Suppressor macrophage treated with lipopolysaccharide for 1 hour (primary cell): ENCODE results near the gene EXD3.
"Not testable (repeated sequence)": the region's sequence is repeated elsewhere in the genome, so short reads cannot be mapped to it uniquely, and the experiment has no call there.

Experiments used
- DNase-seq, 3 donors: peaks; one replicate each; pipeline ENCODE4 v3.0.0-alpha.2; 2020 to 2022

EXD3 gene

GRCh38 chr9:137354845-137355760 lies 67.9 kb downstream of the EXD3 start:
- peak in 2 of 3 donors; percentile 6 to 17 for DNase-seq

GRCh38 chr9:137354153-137354844 lies 68.7 kb downstream of the EXD3 start:
- DNase-seq = peak in 1 of 3 donors; percentile 11

GRCh38 chr9:137353223-137354152 lies 69.5 kb downstream of the EXD3 start:
- peak in 1 of 3 donors; percentile 17 for DNase-seq

- peak in 1 of 3 donors; percentile 15 for DNase-seq
These were observed 70.3 kb downstream of the EXD3 start for GRCh38 chr9:137352511-137353222.

GRCh38 chr9:137351781-137352501 lies 71.0 kb downstream of the EXD3 start:
- DNase-seq = no peak

- DNase-seq = no peak
These were observed 72.0 kb downstream of the EXD3 start for GRCh38 chr9:137350696-137351584.

GRCh38 chr9:137349471-137350033 lies 73.4 kb downstream of the EXD3 start:
- DNase-seq = no peak

GRCh38 chr9:137348769-137349470 lies 74.0 kb downstream of the EXD3 start:
- DNase-seq = no peak

- DNase-seq = no peak
These were observed 75.0 kb downstream of the EXD3 start for GRCh38 chr9:137347928-137348327.

GRCh38 chr9:137342482-137342881 lies 80.5 kb downstream of the EXD3 start:
- no peak for DNase-seq

- DNase-seq = no peak
These were observed 81.7 kb downstream of the EXD3 start for GRCh38 chr9:137341227-137341626.

GRCh38 chr9:137339908-137340462 lies 83.0 kb downstream of the EXD3 start:
- not testable (repeated sequence) for DNase-seq

- no peak for DNase-seq
These were observed 83.7 kb downstream of the EXD3 start for GRCh38 chr9:137339045-137339907.

GRCh38 chr9:137336735-137337134 lies 86.2 kb downstream of the EXD3 start:
- DNase-seq = no peak

- DNase-seq = no peak
These were observed 89.8 kb downstream of the EXD3 start for GRCh38 chr9:137333016-137333671.

GRCh38 chr9:137331929-137332328 lies 91.0 kb downstream of the EXD3 start:
- DNase-seq = no peak

- no peak for DNase-seq
These were observed 92.3 kb downstream of the EXD3 start for GRCh38 chr9:137330689-137331088.
